Activated CD4-positive, alpha-beta T cell treated with anti-CD3 and anti-CD28 coated beads for 4 hours (primary cell): Measurements from ENCODE around the gene FCGR3A.
"Not testable (repeated sequence)": the region's sequence is repeated elsewhere in the genome, so short reads cannot be mapped to it uniquely, and the experiment has no call there.

Source experiments
- DNase-seq, 2 donors: peaks; one replicate each; pipeline ENCODE4 v3.0.0-alpha.2; 2020

Gene FCGR3A

GRCh38 chr1:161549652-161550051, at the start of gene FCGR3A:
TSS of gene FCGR3A (minus strand) at chr1:161549818. CDS start at chr1:161549736, 82 bp downstream.
- DNase-seq: no peak

GRCh38 chr1:161597077-161597476, 47.5 kb upstream of the FCGR3A start:
- not testable (repeated sequence) for DNase-seq

DNA sequence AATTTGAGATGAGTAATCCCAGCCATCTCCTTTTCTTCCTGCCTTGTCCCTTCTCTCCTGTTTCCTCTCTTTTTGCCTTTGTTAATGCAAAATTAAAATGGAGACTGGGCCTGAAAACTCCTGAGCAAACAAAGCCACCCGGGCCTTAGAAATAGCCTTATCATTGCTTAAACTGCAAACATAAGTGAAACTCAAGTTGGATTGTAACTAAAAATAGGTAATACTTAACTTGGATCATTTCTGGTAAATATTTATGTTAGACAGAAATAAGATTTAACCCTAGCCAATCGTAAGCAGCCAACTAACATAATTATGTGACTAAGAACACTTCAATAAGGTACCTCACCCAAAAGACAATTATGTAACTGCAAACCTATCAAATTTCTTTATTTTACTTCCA, 46.0 kb upstream of the FCGR3A start:
- DNase-seq: not testable (repeated sequence)

GRCh38 chr1:161595173-161595572, 45.6 kb upstream of the FCGR3A start:
- DNase-seq: not testable (repeated sequence)

GRCh38 chr1:161594269-161594984, 44.8 kb upstream of the FCGR3A start:
- not testable (repeated sequence) for DNase-seq

DNA sequence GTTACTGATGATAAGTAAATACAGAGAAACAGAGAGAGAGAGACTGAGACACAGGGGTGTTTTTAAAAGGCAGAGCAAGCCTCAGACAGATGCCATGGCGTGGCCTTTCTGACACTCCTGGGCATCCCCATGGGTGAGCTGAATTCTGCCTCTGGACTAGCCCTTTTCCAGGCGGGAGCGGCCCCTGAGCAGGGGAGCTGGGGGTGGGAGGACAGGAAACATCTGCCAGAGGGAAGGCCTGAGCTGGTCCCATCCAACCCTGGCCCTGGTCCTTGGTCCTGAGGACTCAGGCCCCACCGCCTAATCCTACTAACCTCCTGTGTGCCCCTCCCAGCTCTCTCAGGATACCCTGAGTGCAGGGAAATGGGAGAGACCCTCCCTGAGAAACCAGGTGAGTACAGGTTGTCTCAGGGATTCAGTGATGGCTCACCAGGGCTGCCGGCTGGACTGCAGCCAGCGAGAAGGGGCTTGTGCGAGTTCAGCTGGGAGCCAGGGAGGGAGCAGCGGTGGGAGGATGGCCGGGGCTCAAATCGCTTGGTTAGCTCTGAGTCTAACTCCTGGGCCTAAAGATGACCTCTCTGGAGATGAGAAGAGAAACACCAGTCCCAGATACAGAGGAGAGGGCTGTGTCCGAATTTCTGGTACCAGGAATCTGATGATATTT, 43.6 kb upstream of the FCGR3A start:
- DNase-seq: not testable (repeated sequence)

DNA sequence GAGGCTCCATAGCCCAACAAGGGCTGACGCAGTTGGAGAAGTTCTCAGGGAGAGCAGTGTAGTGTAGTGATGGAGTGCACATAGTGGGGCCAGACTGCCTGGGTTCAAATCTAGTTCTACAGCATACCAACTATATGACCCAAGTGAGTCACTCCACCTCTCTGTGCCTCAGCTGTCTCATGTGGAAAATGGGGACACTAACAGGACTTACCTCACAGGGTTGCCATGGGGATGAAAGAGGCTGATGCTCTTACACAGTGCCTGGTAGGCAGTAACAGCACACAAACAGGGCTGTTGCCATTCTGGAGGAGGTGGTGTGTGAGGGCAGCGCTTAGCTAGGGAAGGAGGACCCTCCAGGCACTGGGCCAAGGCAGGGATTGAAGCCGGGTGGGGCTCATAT, 43.0 kb upstream of the FCGR3A start:
- DNase-seq: not testable (repeated sequence)

DNA sequence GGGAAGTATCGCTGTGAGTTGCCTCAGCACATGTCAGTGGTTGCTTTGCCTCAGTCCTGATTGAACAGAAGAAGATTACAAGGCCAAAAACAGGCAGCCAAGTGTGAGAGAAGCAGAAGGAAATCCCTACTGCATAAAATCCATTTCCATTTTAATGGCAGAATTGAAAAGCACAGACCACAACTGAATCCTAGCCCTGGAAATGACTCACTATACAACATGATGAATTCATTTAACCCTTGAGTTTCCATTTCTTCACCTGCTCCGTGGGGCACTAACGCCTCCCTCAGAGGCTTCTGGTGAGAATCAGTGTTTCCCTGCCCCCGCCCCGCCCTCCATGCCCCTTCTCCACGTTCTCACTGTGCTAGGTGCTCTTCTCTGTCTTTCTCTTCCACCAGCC, 40.3 kb upstream of the FCGR3A start:
- DNase-seq: not testable (repeated sequence)

- not testable (repeated sequence) for DNase-seq
Observed at GRCh38 chr1:161589365-161589764, 39.7 kb upstream of the FCGR3A start.

DNA sequence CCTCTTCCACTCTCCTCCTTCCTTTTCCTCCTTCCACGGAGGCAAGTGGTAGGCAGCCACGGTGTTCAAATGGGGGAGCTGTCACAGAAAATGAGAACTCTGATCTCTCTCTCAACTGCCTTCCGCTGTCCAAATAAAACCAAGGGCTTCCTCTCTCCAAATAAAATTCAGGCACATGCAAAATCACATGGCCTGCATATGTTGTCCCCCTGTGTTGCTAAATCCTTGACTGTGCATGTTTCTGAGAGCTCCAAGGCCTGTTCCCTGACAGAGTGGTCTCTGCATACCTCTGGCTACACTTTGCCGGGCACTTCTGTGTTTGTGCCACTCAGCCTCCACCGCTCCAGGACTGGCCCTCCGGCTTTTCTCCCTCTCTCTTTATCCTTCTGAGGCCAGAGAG, 39.0 kb upstream of the FCGR3A start:
- DNase-seq: not testable (repeated sequence)

GRCh38 chr1:161582882-161583281, 33.3 kb upstream of the FCGR3A start:
- not testable (repeated sequence) for DNase-seq

- DNase-seq: not testable (repeated sequence)
Observed at GRCh38 chr1:161580879-161581537, 31.4 kb upstream of the FCGR3A start.

DNA sequence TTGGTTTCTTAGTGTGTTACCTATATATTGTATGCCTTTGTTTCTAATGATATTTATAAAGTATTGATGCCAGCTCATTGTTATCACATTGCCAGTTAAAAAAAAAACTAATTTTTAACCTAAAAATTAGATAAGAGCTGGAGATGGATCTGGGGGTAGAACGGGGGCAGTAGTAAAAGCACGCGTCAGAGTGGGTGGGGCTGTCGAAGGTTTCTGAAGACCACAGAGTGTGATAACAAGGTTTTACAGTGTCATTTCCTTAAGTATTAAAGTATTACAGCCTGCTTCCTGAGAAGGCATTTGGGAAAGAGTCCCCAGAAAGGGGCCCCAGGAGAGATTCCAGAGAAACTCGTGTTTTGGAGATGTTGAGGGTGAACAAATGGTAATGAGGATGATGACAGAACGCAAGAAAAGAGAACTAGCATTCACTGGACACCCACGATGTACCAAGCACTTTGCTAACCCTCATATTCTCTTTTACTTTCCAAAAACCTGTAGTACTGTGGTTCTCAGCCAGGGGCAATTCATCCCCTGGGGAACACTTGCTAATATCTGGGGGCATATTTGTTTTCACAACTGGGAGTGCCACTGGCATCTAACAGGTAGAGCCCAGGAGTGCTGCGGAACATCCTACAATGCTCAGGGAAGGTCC, 30.4 kb upstream of the FCGR3A start:
- DNase-seq: not testable (repeated sequence)

DNA sequence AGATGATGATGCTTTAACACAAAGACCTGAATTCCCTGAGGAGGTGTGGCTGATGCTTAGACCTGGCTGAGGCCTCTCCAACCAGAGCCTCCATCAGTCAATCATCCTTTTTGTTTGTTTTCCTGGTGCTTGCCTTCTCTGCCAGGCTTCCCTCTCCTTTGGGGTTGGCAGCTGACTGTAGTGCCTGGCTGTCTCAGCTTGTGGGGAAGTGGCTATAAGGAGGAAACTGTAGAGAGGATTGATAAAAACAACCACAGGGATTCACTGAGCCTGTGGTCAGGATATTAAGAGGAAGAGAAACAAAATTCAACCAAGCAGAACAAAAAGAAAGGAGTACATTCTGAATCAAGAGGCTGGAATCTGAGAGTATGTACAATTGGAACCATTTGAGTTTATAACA, 27.1 kb upstream of the FCGR3A start:
- DNase-seq: not testable (repeated sequence)

GRCh38 chr1:161571703-161572102, 22.1 kb upstream of the FCGR3A start:
- not testable (repeated sequence) for DNase-seq

GRCh38 chr1:161566602-161566960, 17.0 kb upstream of the FCGR3A start:
- not testable (repeated sequence) for DNase-seq

GRCh38 chr1:161563522-161563921, 13.9 kb upstream of the FCGR3A start:
- not testable (repeated sequence) for DNase-seq

DNA sequence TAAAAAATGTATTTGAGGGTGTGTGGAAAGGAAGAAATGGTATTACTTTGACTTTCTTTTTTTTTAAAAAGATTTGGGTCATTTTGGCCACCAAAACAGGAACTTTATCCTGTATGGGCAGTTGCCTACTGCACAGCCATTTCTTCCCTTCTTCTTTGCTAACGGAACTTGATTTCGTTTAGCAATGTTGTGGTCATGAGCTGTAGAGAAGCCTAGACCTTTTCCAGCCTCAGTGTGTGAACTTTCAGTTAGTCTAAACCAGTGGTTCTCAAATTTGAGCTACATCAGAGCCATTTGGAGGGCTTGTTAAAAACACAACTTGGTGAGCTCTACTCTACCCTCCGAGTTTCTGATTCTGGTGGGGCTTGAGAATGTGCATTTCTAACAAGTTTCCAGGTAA, 12.8 kb upstream of the FCGR3A start:
- not testable (repeated sequence) for DNase-seq

DNA sequence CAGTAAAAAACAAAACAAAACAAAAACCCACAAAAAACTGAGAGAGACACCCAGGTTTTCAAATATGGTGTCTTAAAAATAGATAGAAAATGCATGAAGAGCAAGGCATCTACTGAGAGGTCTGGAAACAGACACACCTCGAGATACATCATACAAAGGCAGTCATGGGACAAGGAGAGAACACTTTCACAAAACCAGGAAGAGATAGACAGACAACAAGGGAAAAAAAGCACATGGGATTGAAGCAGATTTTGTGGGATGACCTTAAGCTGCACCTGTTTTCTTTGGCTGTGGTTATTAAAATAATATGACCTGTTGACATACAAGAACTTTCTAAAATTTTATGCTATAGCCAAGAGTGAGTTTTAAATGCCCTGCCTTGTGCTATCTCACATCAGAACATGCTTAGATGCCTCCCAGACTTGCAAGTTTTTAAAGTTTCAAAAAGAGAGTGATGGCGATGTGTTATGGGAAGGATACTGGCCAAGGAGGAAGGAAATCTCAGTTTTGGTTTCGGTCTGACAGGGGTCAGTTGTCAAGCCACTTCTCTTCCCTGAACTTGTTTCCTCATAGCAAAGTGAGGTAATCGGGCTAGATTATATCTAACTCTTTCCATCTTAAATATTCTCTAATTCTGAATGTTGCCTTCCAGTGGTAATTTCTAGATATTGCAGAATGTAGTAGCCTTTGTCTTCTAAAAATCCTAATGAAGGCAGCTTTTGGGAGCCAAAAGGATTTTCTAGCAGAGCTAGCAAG, 11.5 kb upstream of the FCGR3A start:
- DNase-seq: not testable (repeated sequence)

- not testable (repeated sequence) for DNase-seq
Observed at GRCh38 chr1:161557506-161558450, 8.2 kb upstream of the FCGR3A start.

DNA sequence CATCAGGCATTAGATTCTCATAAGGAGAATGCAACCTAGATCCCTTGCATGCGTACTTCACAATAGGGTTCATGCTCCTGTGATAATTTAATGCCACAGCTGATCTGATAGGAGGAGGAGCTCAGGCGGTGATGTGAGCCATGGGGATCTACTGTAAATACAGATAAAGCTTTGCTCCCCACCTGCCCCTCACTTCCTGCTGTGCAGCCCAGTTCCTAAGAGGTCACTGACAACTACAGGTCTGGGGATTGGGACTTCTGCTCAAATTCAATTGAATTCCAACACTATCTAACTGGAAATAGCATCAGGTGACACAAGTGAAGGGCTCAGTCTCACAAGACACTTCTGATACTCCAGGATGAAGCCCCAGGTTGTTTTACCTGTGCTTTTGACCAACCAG, 7.4 kb upstream of the FCGR3A start:
- not testable (repeated sequence) for DNase-seq
